ENCODE measurements around the gene MAP2K3.
"Not testable (repeated sequence)": the region's sequence is repeated elsewhere in the genome, so short reads cannot be mapped to it uniquely, and the experiment has no call there.

MAP2K3 gene

DNA sequence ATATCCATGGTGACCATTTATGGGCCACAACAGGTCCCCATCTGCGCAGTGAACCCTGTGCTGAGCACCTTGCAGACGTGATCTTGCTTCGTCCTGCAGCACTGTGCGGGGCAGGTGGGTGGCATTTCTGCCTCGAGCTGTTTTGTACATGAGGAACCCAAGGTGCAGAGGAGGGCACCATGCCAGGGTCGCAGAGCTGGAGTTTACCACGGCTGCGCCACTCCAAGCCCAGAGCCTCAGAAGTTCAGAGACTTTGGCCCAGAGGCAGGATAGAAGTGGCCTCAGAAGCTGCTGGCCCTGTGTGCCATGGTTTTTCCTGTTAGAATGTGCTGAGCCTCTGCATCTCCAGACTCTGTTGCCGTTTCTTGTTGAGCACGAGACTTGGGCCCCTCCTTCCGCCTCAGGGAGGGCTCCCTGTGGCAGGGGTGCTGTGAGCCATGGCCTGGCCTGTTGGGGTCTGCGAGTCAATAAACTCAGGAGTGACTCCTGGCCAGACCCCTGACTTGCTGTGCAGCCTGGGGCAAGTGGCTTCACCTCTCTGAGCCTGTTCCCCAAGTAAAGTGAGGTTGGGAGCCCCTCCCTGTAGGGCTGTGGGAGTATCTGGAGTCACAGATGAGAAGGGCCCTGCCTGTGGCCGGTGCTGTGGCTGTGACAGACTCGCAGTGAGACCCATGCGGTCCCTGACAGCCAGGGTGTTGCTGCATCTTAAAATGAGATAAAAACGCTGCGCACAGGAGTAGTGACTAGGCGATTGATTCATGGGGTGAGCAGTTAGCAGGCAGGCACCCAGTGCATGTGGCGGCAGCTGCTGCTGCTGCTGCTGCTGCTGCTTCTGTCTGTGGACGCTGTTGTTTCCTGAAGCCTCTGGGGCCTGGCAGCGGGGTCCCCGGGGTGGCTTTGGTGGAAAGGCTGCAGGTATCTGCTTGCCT, 11.8 kb downstream of the MAP2K3 start:
- no peak for DNase-seq (ENCODE audit: low read depth)

DNA sequence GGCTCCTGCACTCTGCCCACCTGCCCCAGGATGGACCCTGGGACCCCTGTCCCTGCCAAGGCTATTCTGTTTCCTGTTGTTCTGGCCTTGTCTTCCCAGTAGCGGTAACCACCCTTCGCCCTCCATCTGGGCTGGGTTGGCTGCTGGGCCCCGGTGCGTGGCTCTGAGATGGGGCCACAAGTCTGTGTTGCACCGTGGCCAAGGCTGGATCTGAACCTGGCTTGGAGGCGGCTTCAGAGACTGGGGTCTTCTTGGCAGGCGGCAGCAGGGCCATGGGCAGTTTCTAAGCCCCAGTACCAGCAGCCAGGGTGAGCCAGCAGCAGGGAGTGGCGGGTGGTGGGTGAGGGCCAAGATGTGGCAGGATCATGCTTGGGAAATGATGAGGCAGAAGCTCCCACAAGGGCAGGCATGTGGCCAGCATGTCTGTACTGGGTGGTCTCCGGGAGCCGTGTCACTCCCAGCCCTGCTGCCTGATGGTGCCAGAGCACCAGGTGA, 12.6 kb downstream of the MAP2K3 start:
- DNase-seq (ENCODE audit: low read depth), result no peak

DNA sequence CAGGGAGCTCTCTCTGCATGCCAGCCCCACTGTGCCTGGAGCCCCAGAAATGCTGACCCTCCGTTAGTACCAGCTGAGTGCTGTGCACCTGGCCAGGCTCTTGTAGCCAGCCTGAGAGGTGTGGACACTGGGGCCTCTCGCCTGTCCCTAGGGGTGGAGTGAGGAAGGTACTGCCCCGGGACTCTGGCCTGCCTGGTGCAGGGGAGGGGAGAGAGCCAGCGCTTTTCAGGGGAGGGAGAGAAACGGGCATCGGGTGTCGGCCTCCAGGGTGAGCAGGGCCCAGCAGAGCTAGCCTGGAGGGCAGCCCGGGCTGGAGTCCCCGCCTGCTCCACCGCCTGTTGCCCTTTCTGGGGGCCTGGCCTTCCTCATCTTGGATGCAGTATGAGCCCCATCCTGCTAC, 13.1 kb downstream of the MAP2K3 start:
- DNase-seq (ENCODE audit: low read depth), result no peak

DNA sequence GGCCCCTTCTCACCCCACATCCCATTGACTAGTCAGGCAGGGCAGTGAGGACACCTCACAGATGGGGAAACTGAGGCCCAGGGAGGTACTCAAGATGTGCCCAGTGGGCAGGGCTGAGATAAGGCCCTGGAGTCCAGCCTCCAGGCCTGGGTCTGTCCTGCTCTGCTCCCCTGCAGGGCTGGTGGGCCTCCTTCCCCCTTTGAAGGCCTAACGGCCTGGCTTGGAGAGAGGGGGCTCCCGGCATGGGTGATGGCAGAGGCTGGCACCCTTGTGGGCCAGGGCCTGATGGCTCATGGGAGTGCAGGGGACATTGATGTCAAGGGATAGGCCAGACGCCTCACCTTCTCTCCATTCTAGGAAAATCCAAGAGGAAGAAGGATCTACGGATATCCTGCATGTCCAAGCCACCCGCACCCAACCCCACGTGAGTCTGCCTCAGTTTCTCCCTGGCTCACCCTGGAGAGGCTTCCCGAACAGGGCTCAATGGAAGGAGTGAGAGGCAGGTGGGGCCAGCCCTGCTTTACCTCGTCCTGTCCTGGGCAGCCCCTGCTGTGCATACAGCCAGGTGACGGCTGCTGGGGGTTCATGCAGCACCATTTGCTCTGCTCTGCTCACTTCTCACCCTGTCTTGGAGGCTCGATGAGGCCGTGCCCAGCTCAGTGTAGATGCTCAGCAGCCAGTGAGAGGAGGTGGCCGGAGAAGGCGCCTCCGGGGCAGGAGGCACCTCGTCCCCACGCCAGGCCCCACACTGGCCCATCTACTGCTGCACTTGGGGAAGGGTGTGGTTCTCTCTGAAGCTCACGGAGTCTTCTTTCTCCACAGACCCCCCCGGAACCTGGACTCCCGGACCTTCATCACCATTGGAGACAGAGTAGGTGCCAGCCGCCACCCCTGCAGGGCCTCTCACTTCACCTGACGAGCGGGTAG, 13.8 kb downstream of the MAP2K3 start:
- DNase-seq (ENCODE audit: low read depth), result no peak

DNA sequence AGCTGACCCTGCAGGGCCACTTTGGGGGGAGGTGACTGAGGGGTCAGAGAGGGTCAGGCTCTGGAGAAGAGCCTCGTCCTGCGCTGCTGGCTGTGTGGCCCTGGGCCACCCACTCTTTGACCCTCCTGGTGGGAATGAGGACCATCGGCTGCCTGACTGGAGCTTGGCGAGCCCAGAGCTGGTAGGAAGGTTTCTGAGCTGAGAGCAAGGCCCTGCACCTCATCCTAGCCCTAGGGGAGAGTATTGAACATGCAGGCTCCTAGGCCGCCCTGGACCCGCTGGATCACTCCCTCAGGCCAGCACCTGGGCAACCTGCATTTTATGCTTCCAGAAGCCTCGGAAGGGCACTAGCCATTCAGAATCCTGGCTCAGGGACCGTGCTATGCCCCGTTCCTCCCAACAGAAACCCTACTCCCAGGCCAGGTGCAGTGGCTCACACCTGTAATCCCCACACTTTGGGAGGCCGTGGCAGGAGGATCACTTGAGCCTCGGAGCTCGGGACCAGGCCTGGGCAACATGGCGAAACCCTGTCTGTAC, 14.5 kb downstream of the MAP2K3 start:
- no peak for DNase-seq (ENCODE audit: low read depth)

DNA sequence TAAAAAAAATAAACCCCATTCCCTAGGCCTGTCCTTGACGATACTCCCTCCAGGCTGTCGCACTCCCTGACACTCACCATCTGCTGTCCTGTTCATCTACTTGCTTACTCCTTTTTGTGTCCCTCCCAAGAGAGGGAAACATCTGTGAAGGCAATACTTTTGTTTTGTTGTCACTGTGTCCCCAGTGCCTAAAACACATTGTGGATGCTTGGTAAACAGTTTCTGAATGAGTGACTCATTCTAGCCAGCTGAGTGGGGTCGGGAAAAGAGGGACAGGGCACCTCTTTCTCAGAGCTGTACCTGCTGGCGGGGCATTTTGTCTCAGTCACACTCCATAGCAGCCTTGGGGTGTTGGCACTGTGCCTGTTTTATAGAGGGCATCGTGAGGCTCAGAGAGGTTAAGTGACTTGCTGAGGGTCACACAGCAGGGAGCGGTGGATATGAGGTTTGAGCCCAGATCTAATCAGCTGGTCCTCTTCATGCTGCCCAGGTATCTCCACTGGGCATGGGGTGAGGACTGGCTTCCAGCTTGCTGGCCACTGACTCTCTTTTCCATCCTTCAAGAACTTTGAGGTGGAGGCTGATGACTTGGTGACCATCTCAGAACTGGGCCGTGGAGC, 15.6 kb downstream of the MAP2K3 start:
- no peak for DNase-seq (ENCODE audit: low read depth)

DNA sequence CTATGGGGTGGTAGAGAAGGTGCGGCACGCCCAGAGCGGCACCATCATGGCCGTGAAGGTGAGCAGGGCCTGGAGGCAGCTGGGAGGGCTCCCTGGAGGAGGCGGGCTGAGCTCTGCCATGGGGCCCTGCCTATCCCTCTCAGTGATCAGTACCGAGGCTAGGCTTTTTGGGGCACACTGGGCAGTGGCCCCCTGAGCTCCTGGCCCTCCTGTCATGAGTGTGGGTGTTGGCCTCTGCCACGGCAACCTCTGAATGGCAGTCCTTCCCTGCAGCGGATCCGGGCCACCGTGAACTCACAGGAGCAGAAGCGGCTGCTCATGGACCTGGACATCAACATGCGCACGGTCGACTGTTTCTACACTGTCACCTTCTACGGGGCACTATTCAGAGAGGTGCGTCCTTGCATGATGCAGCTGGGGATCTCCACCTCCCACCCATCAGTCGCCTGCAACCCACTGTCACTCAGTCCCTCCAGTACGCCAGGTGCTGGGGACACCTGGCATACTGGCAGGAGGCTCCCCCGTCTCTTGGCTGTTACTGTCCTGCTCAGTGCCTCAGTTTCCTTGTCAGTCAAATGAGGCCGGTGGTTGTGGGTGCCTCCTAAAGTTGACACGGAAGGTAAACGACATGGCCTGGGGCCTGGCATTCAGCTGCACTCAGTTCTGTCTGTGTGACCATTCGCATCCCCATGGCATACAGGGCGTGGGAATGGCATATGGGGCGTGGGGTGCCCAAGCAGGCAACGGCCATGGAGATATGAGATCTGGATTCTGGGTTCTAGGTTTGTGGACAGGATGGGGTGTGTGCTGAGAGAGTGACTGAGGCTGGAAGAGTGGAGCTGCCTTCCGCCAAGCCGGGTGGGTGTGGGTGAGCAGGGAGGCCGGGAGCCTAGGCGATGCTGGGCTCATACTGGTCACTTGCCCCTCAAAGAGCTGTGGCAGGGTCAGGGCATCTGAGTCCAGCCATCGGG, 16.4 kb downstream of the MAP2K3 start:
- DNase-seq (ENCODE audit: low read depth), result no peak

DNA sequence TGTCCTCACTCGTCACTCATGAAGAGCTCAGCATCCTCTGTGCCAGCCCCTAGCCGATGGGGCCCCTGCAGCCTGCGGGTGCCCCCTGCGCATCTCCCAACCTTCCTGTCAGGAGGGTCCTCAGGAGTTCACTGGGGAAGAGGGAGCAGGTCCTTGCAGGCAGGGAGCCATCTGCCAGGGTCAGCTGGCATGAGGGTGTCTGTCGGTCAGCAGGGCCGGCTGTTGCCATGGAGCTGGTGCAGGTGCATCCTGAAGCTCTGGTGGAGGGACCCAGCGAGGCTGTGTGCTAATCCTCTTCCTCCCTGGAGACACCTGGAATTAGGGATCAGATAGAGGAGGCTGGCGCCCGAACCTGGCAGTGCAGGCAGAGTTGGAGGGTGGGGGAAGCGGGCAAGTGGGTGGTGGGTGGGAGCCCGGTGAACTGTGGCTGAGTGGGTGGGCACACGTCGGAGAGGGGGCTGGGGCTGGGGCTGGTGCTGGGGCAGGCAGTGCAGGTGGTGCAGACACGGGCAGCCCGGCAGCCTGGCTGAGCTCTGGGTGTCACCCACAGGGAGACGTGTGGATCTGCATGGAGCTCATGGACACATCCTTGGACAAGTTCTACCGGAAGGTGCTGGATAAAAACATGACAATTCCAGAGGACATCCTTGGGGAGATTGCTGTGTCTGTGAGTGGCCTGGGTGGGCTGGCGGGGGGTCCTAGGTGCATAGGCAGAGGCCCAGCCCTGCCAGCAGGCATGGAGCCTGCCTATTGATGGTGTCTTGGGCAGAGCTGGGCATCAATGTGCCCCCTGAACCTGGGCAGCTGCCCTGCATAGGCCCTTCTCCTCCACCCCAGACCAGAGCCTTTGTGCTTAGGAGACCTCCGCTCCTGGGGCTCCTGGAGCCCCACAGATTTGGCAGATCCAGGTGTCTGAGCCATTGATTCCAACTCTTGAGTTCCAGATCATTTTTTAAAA, 17.4 kb downstream of the MAP2K3 start:
- no peak for DNase-seq (ENCODE audit: low read depth)

DNA sequence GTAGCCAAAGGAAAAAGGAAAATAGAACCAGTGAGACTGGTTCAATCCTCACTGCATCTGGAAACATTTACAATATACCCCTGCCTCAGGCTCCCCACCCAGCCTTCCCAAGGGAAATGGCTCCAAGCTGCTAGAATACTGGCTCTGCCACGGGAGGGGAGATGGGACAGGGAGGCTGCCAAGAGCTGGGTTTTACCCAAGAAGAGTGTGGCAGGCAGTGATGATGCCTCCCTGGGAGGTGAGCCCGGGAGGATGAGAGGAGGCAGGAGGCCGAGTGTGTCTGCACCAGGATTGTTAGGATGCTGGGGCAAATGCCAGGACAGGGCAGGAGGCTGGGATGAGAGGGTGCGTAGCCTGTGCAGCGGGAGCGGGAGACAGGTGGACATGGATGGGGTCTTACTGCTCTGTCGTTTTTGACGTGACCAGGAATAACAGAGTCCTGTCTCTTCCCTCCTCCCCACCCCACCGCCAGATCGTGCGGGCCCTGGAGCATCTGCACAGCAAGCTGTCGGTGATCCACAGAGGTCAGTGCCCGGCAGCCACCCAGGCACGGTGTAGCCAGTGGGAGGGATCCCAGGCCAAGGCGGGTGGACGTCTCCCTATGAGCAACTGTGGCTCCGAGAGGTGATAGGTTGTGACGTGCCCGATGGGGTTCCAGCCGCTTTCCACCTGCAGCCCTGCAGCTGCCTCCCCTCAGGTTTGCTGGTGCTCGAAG, 18.4 kb downstream of the MAP2K3 start:
- no peak for DNase-seq (ENCODE audit: low read depth)

DNA sequence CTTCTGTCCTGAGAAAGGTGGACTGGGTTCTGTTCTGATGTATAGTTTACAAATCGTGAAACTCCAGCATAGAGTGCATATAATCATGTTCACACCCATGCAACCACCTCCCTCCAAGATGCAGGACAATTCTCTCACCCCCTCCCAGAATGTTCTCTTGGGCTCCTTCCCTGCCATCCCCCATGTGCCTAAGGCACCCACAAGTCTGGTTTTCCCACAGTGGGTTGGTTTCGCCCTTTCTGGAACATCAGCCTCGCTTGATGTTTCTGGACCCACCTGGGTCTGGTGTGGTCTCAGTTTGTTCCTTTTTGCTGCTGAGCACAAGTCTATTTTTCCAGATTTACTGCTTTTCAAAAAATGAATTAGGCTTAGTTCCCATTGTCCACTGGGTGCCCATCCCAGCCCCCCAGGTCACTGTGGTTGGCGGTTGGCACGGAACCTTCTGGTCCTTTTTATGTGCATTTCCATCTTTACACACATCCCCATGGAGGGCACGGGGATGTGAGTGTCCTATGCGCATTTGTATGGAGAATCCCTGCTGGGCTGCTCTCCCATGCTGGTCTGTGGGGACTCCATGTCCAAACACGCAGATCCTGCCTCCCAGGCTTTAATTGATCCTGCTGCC, 19.0 kb downstream of the MAP2K3 start:
- DNase-seq (ENCODE audit: low read depth), result no peak

DNA sequence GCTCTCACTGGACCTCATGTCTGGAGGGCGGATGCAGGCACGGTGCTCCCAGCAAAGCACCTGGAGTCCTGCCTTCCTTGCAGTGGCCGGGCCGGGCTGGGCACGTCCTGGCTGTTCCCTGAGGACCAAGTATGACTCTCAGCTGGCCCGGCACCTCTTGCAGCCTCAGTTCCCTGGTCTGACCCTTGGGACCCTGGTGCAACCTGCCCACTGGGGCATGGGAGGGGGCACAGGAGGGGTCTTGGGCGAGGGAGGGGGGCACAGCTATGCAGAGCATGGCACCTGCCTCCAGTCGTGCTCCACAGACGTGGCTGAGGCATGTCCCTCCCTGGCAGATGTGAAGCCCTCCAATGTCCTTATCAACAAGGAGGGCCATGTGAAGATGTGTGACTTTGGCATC, 19.6 kb downstream of the MAP2K3 start:
- DNase-seq (ENCODE audit: low read depth), result no peak

DNA sequence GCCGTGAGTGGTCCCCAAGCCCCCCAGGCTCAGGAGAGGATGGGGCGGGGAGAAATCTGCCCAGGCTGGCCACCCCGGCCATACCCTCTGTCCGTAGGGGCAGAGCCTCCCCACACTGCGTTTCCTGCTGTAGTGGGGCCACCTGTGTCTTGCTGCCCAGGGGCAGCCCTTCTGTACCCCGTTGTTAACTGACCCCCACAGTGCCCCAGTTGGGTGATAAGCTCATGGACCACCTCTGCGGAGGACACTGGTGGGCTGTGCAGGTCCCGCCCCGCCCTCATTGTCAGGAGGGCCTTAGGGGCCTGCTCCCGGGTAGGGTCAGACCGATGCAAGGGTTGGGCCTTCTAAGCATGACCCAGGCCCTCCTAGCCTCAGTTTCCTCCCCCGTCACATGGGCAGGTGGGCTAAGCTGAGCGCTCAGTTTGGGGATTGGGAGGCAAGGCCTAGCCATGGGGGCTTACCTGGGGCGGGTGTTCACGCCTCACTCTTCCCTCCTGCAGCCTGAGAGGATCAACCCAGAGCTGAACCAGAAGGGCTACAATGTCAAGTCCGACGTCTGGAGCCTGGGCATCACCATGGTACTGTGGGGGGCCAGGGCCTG, 20.1 kb downstream of the MAP2K3 start:
- DNase-seq (ENCODE audit: low read depth), result not testable (repeated sequence)

DNA sequence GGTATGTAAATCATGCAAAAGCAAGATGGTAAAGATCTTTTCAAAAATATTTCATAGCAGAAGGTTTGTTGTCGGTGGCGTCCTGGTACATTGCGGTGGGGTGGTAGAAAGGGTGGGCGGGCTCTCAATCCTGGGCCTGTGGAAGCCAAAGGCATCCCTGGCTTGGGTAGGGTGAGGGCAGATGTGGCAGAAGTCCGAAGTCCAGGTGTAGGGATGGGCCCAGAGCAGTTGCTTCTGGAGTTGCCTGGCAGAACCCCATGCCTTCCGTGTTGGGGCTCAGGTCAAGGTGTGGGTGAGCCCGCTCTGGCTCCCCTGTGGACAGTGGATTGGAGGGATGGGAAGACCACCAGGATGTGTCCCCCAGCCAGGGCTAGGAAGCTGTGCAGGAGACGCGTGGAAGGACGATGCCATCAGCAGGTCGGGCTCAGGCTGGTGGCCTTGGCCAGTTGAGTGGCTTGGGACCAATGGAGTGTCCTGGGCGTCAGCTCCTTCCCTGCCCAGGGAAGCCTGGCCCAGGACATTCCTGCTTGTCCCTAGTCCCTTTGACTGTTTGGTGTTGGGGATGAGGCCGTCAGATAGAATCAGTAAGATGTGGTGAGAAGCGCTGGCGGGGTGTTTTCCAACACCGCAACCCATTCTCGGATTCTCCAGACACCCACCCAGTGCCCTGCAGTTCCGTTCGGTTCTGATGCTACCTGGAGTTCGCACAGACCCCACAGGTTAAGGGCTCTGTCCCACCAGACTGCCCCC, 21.1 kb downstream of the MAP2K3 start:
- not testable (repeated sequence) for DNase-seq (ENCODE audit: low read depth)

DNA sequence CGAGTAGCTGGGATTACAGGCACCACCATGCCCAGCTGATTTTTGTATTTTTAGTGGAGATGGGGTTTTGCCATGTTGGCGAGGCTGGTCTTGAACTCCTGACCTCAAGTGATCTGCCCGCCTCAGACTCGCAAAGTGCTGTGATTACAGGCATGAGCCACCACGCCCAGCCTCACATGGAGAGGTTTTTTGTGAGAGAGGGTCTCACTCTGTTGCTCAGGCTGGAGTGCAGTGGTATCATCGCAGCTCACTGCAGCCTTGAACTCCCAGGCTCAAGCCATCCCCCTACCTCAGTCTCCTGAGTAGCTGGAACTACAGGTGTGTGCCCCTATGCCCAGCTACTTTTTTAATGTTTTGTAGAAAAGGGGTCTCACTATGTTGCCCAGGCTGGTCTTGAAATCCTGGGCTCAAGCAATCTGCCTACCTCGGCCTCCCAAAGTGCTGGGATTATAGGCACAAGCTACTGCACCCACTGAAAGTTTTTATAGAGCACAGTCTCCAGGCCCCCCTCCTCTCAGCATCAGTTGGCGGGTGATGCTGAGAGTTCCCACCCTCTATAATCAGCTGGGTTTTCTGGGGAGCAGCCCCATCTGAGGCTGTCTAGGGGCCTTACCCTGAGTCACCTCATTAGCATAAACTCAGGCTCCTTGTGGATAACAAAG, 22.2 kb downstream of the MAP2K3 start:
- DNase-seq (ENCODE audit: low read depth), result not testable (repeated sequence)

DNA sequence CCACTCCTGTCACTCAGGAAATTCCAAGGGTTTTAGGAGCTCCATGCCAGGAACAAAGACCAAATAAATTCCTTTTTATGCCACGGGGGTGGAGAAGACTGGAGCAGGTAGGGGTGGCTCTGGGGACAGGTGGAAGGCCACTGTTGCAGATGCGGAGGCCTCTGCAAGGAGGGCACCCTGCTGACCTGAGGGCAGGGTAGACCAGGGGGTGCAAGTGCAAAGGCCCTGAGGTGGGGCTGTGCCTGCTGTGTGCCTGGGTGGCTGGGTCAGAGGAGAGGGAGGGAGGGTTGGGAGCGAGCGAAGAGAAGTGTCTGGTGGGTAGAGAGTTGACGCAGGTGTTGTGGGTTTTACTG, 22.7 kb downstream of the MAP2K3 start:
- not testable (repeated sequence) for DNase-seq (ENCODE audit: low read depth)

DNA sequence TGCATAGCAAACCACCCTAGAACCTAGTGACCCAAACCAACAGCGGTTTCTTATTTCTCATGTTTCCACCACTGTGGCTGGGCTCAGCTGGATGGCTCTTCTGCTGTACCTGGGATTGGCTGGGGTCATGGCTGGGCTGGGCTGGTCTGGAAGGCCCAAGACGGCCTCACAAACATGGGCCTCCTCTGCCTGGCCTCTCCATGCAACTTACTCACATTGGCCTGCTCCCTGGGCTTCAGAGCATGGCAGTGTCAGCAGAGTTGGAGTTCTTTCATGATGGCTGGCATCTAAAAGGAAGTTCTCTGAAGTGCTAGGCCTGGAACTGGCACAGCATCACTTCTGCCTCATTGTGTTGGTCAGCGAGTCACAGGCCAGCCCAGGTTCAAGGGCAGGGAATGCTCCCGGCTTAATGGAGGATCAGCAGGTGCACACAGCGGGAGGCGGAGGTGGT, 24.4 kb downstream of the MAP2K3 start:
- DNase-seq (ENCODE audit: low read depth), result not testable (repeated sequence)

Data from ELR (cell line).